HepG2 (cell line): ENCODE measurements around the gene SLC25A1. TPM values are rescaled to one million over a fixed set of nuclear protein-coding genes. Genes with fewer than 3 reads are reported as not detected.

Experiments used
- ATAC-seq: fragments of 200-7000 bp; cut with Tn5 transposase; 3 replicates; pipeline ENCODE4 v1.9.1; 2020; ENCODE audit warnings: mild to moderate bottlenecking, moderate library complexity
- BruUV-seq: library from RNA; stranded (reverse); fragments of 400-500 nt; replicated peaks from 2 replicates; lab custom pipeline; 2021; lab: Mats Ljungman, UMichigan
- CTCF ChIA-PET: fragments of 300-600 bp; formaldehyde crosslinking; extraction: SDS; loops from one replicate; lab custom pipeline; 2021; ENCODE audit warnings: low total read pairs, inconsistent platforms, low intra/inter-chr PET ratio; lab: Yijun Ruan, JAX
- POLR2A ChIA-PET: fragments of 350-600 bp; sonication (Branson Sonifier 250); formaldehyde crosslinking; loops from one replicate; lab custom pipeline; 2020; ENCODE audit warnings: antibody characterized with exemption, inconsistent platforms; lab: Yijun Ruan, JAX
- DNase-seq: peaks from one replicate; pipeline ENCODE4 v3.0.0-alpha.2; 2015; ENCODE audit warnings: low spot score
- FAIRE-seq: peaks from 3 replicates; lab custom pipeline; 2011; peaks lifted over from hg19 to GRCh38; lab: Jason Lieb, UNC
- H2AFZ ChIP-seq: one replicate; pipeline ENCODE4 v1.6.1; 2011; ENCODE audit warnings: low read length, inconsistent platforms
- H3K27ac ChIP-seq: fragments of 300-600 bp; 3 replicates; pipeline ENCODE4 v1.8.0; 2011; ENCODE audit warnings: mixed run types, mild to moderate bottlenecking, mixed read lengths, low read length, inconsistent platforms; ENCODE audit not compliant: insufficient read depth; ENCODE audit errors: extremely low read length
- H3K27me3 ChIP-seq, 2 experiments: fragments of 200-600 bp in 1 of 2; 2 replicates in 1 of 2; 3 replicates in 1 of 2; pipeline versions ENCODE4 v1.6.0 to v1.8.0; 2011; ENCODE audit warnings: low read length in 2 of 2, mild to moderate bottlenecking in 2 of 2, moderate library complexity in 2 of 2, inconsistent platforms in 1 of 2; ENCODE audit not compliant: insufficient read depth in 2 of 2, control insufficient read depth in 1 of 2
- H3K36me3 ChIP-seq, 2 experiments: fragments of 200-600 bp in 1 of 2; replicated peaks in 1 of 2; 2 replicates in 1 of 2; 3 replicates in 1 of 2; pipeline versions ENCODE4 v1.5.1 to v1.8.0; 2011; ENCODE audit warnings: low read length in 2 of 2, inconsistent platforms in 1 of 2; ENCODE audit not compliant: insufficient read depth in 2 of 2, control insufficient read depth in 1 of 2
- H3K4me1 ChIP-seq: 2 replicates; pipeline ENCODE4 v1.5.1; 2012; ENCODE audit warnings: low read length, inconsistent platforms; ENCODE audit not compliant: insufficient read depth
- H3K4me2 ChIP-seq: 2 replicates; pipeline ENCODE4 v1.6.0; 2011; ENCODE audit warnings: low read depth, low read length, inconsistent platforms
- H3K4me3 ChIP-seq, 3 experiments: fragments of 200-600 bp in 1 of 3; sonication (generic), shearing (Covaris generic) in 1 of 3; replicated peaks in 1 of 3; 2 replicates each; pipeline ENCODE4 v1.5.1; 2011 to 2016; ENCODE audit warnings: low read length in 3 of 3, inconsistent platforms in 2 of 3, low read depth in 2 of 3, mild to moderate bottlenecking in 2 of 3, control low read depth in 1 of 3, mixed read lengths in 1 of 3; ENCODE audit not compliant: insufficient read depth in 1 of 3
- H3K79me2 ChIP-seq: one replicate; pipeline ENCODE4 v1.6.1; 2011; ENCODE audit warnings: low read length, inconsistent platforms; ENCODE audit not compliant: insufficient read depth
- H3K9ac ChIP-seq: 2 replicates; pipeline ENCODE4 v1.6.0; 2011; ENCODE audit warnings: mild to moderate bottlenecking, low read depth, low read length, inconsistent platforms; ENCODE audit not compliant: insufficient read depth
- H3K9me3 ChIP-seq: 2 replicates; pipeline ENCODE4 v1.5.1; 2012; ENCODE audit warnings: mild to moderate bottlenecking, low read length
- H4K20me1 ChIP-seq: 2 replicates; pipeline ENCODE4 v1.6.0; 2011; ENCODE audit warnings: inconsistent platforms, mild to moderate bottlenecking, low read length, moderate library complexity; ENCODE audit not compliant: insufficient read depth
- TBX3 ChIP-seq: fragments of 450-650 bp; IDR thresholded peaks from 2 replicates; pipeline ENCODE4 v1.6.1; 2017; ENCODE audit warnings: antibody characterized with exemption, mild to moderate bottlenecking, inconsistent platforms, borderline replicate concordance
- TP53 ChIP-seq: sonication (generic); formaldehyde crosslinking; conservative IDR thresholded peaks from 2 replicates; pipeline ENCODE4 v1.4.0; 2020; ENCODE audit warnings: missing genetic modification reagents
- ZNF256 ChIP-seq: sonication (generic); formaldehyde crosslinking; conservative IDR thresholded peaks from 2 replicates; pipeline ENCODE4 v1.4.0; 2020; ENCODE audit warnings: missing genetic modification reagents
- ZNF451 ChIP-seq: sonication (generic); formaldehyde crosslinking; IDR thresholded peaks from 2 replicates; pipeline ENCODE4 v1.5.0; 2020; ENCODE audit warnings: mild to moderate bottlenecking, missing genetic modification reagents
- ZNF616 ChIP-seq: sonication (generic); formaldehyde crosslinking; IDR thresholded peaks from 2 replicates; pipeline ENCODE4 v1.5.0; 2020; ENCODE audit warnings: low read depth, mild to moderate bottlenecking, missing genetic modification reagents
- ZNF720 ChIP-seq: sonication (generic); formaldehyde crosslinking; IDR thresholded peaks from 2 replicates; pipeline ENCODE4 v1.4.0; 2020; ENCODE audit warnings: missing genetic modification reagents
- ZNF768 ChIP-seq: sonication (generic); formaldehyde crosslinking; IDR thresholded peaks from 2 replicates; pipeline ENCODE4 v1.4.0; 2020; ENCODE audit warnings: missing genetic modification reagents
- WGBS: methylation state at CpG from one replicate; pipeline ENCODE4 v1.1.6; 2017; ENCODE audit warnings: low lambda C conversion rate; 5-methylcytosine and 5-hydroxymethylcytosine counted together
- in situ Hi-C: cut with HindIII; loops from 2 replicates; pipeline ENCODE4 v1.10.0; 2017; ENCODE audit warnings: low pct_unique_long_range_greater_than_20kb; ENCODE audit not compliant: extremely low pct_ligation_motif_present
- intact Hi-C: fragments of 100-400 bp; cut with micrococcal nuclease; formaldehyde crosslinking; loops from one replicate; pipeline ENCODE4 v1.10.0; 2022; ENCODE audit not compliant: unreplicated experiment
- polyA plus RNA-seq, 8 experiments: library from polyadenylated mRNA; depleted of rRNA in 3 of 8; stranded (reverse) in 7 of 8; unstranded in 1 of 8; fragments of >200 nt; fragmentation: Illumina TruSeq in 4 of 8; extraction: Trizol in 4 of 8; gene quantifications; 2 replicates each; pipeline versions ENCODE4 v1.2.1 to v1.2.3, GENCODE V29; 2011 to 2016; ENCODE audit warnings: low read depth in 4 of 8, missing spikeins in 1 of 8, mixed read lengths in 1 of 8; ENCODE audit not compliant: insufficient read depth in 1 of 8
- total RNA-seq, 5 experiments: library from RNA; depleted of rRNA; stranded (reverse); fragments of >200 nt; fragmentation: Illumina TruSeq; extraction: Trizol; gene quantifications; 2 replicates each; pipeline ENCODE4 v1.2.3, GENCODE V29; 2016; ENCODE audit warnings: low read depth in 1 of 5
- TF ChIP-seq, protein P1 (sequence below): sonication (generic); formaldehyde crosslinking; IDR thresholded peaks from 2 replicates; pipeline ENCODE4 v1.5.0; 2020; ENCODE audit warnings: missing genetic modification reagents

Gene SLC25A1
- total and polyA plus RNA-seq, 2 of the 13 experiments (the other 11 are each of a cell fraction or from before 2014, with no cell fraction given): 49.4 to 161 TPM

DNA sequence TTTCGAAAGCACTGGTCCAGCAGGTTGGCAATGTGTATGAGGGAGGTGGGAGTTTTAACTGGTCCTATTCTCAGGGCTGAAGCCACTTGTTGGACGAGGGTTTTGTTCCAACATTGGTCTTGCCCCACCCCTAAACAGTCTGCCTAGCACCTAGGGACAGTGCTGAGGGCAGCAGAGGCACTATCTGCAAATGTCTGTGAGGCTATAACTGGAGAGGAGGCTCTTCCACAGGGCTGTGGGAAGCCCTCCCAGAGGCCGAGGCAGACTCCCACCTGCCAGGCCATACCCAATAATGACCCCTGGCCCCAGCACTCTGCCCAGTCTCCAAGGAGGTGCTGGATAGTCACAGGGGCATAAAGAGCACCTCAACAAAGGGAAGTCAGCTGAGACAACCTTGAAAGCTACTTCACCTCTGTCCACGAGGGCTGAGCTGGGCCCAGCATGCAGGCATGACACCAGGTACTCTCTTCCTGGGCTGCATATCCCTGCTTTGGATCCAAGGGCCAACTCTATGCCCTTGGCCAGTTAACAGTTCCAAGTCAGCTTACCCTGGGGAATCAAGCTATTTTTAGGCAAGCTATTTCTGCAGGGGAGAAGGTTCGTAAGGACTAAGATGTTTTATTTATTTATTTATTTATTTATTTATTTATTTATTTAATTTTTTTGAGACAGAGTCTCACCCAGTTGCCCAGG, 40.2 kb upstream of the SLC25A1 start:
- Histone ChIP-seq H3K27ac (no peak overlapping the region), H3K4me1 (peaks cover 18% of the 10 kb centered on the region), H3K27me3 (no peaks in the 10 kb centered on the region), H3K4me3 (no peak overlapping the region), H3K79me2 (no peaks in the 10 kb centered on the region), H2AFZ (no peak overlapping the region), H4K20me1 (no peaks in the 10 kb centered on the region), H3K9me3 (no peaks in the 10 kb centered on the region), H3K4me2 (no peak overlapping the region), H3K36me3 (peaks cover 7 to 28% of the 10 kb centered on the region in 2 experiments; a peak in 4 of 5 replicates), H3K9ac (no peak overlapping the region)
- 98% methylated on average over 3 of the region's 5 CpGs for WGBS
- FAIRE-seq (no peak), DNase-seq (no peak), ATAC-seq (peak; percentile 35; the same call in 2 of the 3 replicates)
- CTCF ChIA-PET: interaction anchor here (1.0 kb wide), 1 partner anchor 412 kb away, joined by 3 read pairs; no protein-coding TSS in a partner anchor
- TF ChIP-seq TP53 (CRISPR knock-in tag) (no peak), ZNF768 (CRISPR knock-in tag) (no peak), ZNF720 (CRISPR knock-in tag) (no peak), ZNF256 (no peak), TBX3 (no peak), ZNF451 (CRISPR knock-in tag) (no peak), ZNF616 (CRISPR knock-in tag) (no peak)
- TF ChIP-seq, protein P1, sequence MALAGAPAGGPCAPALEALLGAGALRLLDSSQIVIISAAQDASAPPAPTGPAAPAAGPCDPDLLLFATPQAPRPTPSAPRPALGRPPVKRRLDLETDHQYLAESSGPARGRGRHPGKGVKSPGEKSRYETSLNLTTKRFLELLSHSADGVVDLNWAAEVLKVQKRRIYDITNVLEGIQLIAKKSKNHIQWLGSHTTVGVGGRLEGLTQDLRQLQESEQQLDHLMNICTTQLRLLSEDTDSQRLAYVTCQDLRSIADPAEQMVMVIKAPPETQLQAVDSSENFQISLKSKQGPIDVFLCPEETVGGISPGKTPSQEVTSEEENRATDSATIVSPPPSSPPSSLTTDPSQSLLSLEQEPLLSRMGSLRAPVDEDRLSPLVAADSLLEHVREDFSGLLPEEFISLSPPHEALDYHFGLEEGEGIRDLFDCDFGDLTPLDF (CRISPR knock-in tag): no peak
- in situ Hi-C loops (no loop called here), intact Hi-C loops (no loop called here)
- POLR2A ChIA-PET: no interaction called here
- no TSS peak for BruUV-seq
